GM12878 (cell line): ENCODE data around the gene IL13RA2. TPM values are rescaled to one million over a fixed set of nuclear protein-coding genes. Genes with fewer than 3 reads are reported as not detected.

Experiments used
- ATAC-seq: fragments of 200-7000 bp; cut with Tn5 transposase; 3 replicates; pipeline ENCODE4 v1.9.1; 2020; ENCODE audit warnings: mild to moderate bottlenecking, moderate library complexity
- BruUV-seq: library from RNA; stranded (reverse); fragments of 400-500 nt; replicated peaks from 2 replicates; lab custom pipeline; 2021; lab: Mats Ljungman, UMichigan
- CTCF ChIA-PET: fragments of 300-600 bp; sonication (Branson Sonifier 250); formaldehyde crosslinking; extraction: SDS; loops from one replicate; lab custom pipeline; 2021; ENCODE audit warnings: inconsistent platforms; lab: Yijun Ruan, JAX
- POLR2A ChIA-PET: fragments of 350-600 bp; formaldehyde crosslinking; extraction: SDS; loops from one replicate; lab custom pipeline; 2021; ENCODE audit warnings: inconsistent platforms; lab: Charles Lee
- RAD21 ChIA-PET: fragments of 300-600 bp; sonication (Branson Sonifier 250); formaldehyde crosslinking; loops from one replicate; lab custom pipeline; 2023; ENCODE audit warnings: antibody characterized with exemption; ENCODE audit not compliant: unreplicated experiment; lab: Charles Lee
- SMC1A ChIA-PET: fragments of 300-600 bp; sonication (Branson Sonifier 250); formaldehyde crosslinking; loops from one replicate; lab custom pipeline; 2023; ENCODE audit not compliant: unreplicated experiment, uncharacterized antibody; lab: Charles Lee
- DNase-seq: peaks from one replicate; pipeline ENCODE4 v3.0.0-alpha.2; 2011; ENCODE audit warnings: low read depth, low spot score
- FAIRE-seq: peaks from 3 replicates; lab custom pipeline; 2011; peaks lifted over from hg19 to GRCh38; lab: Jason Lieb, UNC
- H2AFZ ChIP-seq: 2 replicates; pipeline ENCODE4 v1.6.0; 2011; ENCODE audit warnings: low read depth, low read length, control low read depth; ENCODE audit not compliant: control insufficient read depth
- H3K27ac ChIP-seq: 2 replicates; pipeline ENCODE4 v1.5.1; 2011; ENCODE audit warnings: control low read depth; ENCODE audit not compliant: control insufficient read depth, insufficient read depth
- H3K27me3 ChIP-seq, 2 experiments: replicated peaks in 1 of 2; 2 replicates each; pipeline versions ENCODE4 v1.6.0 to v1.6.1; 2011; ENCODE audit warnings: low read length in 1 of 2; ENCODE audit not compliant: control insufficient read depth in 2 of 2, insufficient read depth in 2 of 2
- H3K36me3 ChIP-seq, 2 experiments: 2 replicates each; pipeline ENCODE4 v1.5.1; 2011; ENCODE audit warnings: low read length in 1 of 2; ENCODE audit not compliant: control insufficient read depth in 2 of 2, insufficient read depth in 2 of 2
- H3K4me1 ChIP-seq: 2 replicates; pipeline ENCODE4 v1.6.1; 2011; ENCODE audit warnings: mild to moderate bottlenecking, low read length, moderate library complexity, mixed read lengths; ENCODE audit not compliant: control insufficient read depth, insufficient read depth
- H3K4me2 ChIP-seq: 2 replicates; pipeline ENCODE4 v1.6.0; 2011; ENCODE audit warnings: control low read depth; ENCODE audit not compliant: control insufficient read depth, insufficient read depth
- H3K4me3 ChIP-seq: fragments of 200-600 bp; sonication (generic); 2 replicates; pipeline ENCODE4 v1.5.1; 2016
- H3K79me2 ChIP-seq: 2 replicates; pipeline ENCODE4 v1.6.0; 2011; ENCODE audit warnings: low read length; ENCODE audit not compliant: control insufficient read depth, insufficient read depth
- H3K9ac ChIP-seq: 2 replicates; pipeline ENCODE4 v1.8.0; 2011; ENCODE audit warnings: low read length, control low read depth, mixed read lengths; ENCODE audit not compliant: control insufficient read depth, insufficient read depth
- H3K9me3 ChIP-seq: replicated peaks from 3 replicates; pipeline ENCODE4 v1.5.1; 2011; ENCODE audit warnings: mild to moderate bottlenecking, low read length; ENCODE audit not compliant: control insufficient read depth, insufficient read depth
- H4K20me1 ChIP-seq: 2 replicates; pipeline ENCODE4 v1.6.0; 2011; ENCODE audit not compliant: control insufficient read depth, insufficient read depth
- ATF7 ChIP-seq: fragments of 450-650 bp; IDR thresholded peaks from 2 replicates; pipeline ENCODE4 v1.6.1; 2016; ENCODE audit warnings: low read depth, mild to moderate bottlenecking
- BCL11A ChIP-seq: IDR thresholded peaks from 2 replicates; pipeline ENCODE4 v1.6.1; 2011; ENCODE audit warnings: low read depth, low read length
- GATAD2B ChIP-seq: fragments of 450-650 bp; conservative IDR thresholded peaks from 2 replicates; pipeline ENCODE4 v1.6.1; 2017; ENCODE audit warnings: low read depth, mild to moderate bottlenecking, moderate library complexity
- KLF5 ChIP-seq: fragments of 450-650 bp; IDR thresholded peaks from 2 replicates; pipeline ENCODE4 v1.6.1; 2014; ENCODE audit warnings: mild to moderate bottlenecking; ENCODE audit not compliant: partially characterized antibody
- NFYA ChIP-seq: IDR thresholded peaks from 2 replicates; pipeline ENCODE4 v1.6.1; 2011; ENCODE audit warnings: low read depth, mild to moderate bottlenecking, low read length, improper control_type of control experiment, borderline replicate concordance
- NFYB ChIP-seq: IDR thresholded peaks from 2 replicates; pipeline ENCODE4 v1.6.1; 2011; ENCODE audit warnings: low read depth, mild to moderate bottlenecking, low read length, improper control_type of control experiment, moderate library complexity; ENCODE audit not compliant: insufficient read depth
- NR2F1 ChIP-seq: fragments of 450-650 bp; conservative IDR thresholded peaks from 2 replicates; pipeline ENCODE4 v1.6.1; 2017; ENCODE audit warnings: mild to moderate bottlenecking
- NRF1 ChIP-seq: conservative IDR thresholded peaks from 2 replicates; pipeline ENCODE4 v1.6.1; 2011; ENCODE audit warnings: mild to moderate bottlenecking, low read depth, low read length, improper control_type of control experiment
- PAX5 ChIP-seq: IDR thresholded peaks from 2 replicates; pipeline ENCODE4 v1.6.1; 2011; ENCODE audit warnings: low read depth, low read length, borderline replicate concordance
- POLR2AphosphoS5 ChIP-seq: IDR thresholded peaks from 2 replicates; pipeline ENCODE4 v1.6.1; 2011; ENCODE audit warnings: mild to moderate bottlenecking, low read length, inconsistent platforms
- SUPT20H ChIP-seq: IDR thresholded peaks from 2 replicates; pipeline ENCODE4 v1.6.1; 2011; ENCODE audit warnings: low read depth, mild to moderate bottlenecking, low read length, moderate library complexity, borderline replicate concordance; ENCODE audit not compliant: control insufficient read depth
- ZSCAN29 ChIP-seq: fragments of 450-650 bp; IDR thresholded peaks from 2 replicates; pipeline ENCODE4 v1.6.1; 2017; ENCODE audit warnings: mild to moderate bottlenecking, moderate library complexity
- in situ Hi-C: fragments of 300-500 bp; cut with MboI; formaldehyde crosslinking; loops from 9 replicates; pipeline ENCODE4 v1.14.3; 2018; ENCODE audit warnings: mixed read lengths
- intact Hi-C: fragments of 100-400 bp; cut with micrococcal nuclease; formaldehyde crosslinking; loops from one replicate; pipeline ENCODE4 v1.14.2; 2022; ENCODE audit not compliant: unreplicated experiment
- polyA plus RNA-seq, 11 experiments: library from polyadenylated mRNA; depleted of rRNA in 4 of 11; unstranded in 6 of 11; stranded (reverse) in 5 of 11; fragments of >200 nt; fragmentation: Nextera tagmentation in 4 of 11; fragmentation: Illumina TruSeq in 1 of 11; extraction: Ambion mirVana in 4 of 11; extraction: Trizol in 1 of 11; gene quantifications; 1 replicate in 1 of 11; 2 replicates in 10 of 11; pipeline versions ENCODE4 v1.2.1 to v1.2.3, GENCODE V29; 2011 to 2016; ENCODE audit warnings: inconsistent platforms in 2 of 11, missing spikeins in 2 of 11, low read depth in 1 of 11
- total RNA-seq, 4 experiments: library from RNA; depleted of rRNA in 3 of 4; stranded (reverse); fragments of >200 nt in 3 of 4; fragmentation: Illumina TruSeq in 1 of 4; extraction: Trizol in 1 of 4; gene quantifications; 2 replicates each; pipeline versions ENCODE4 v1.2.1 to v1.2.3, GENCODE V29; 2013 to 2021
- TF ChIP-seq, protein P1 (sequence below): IDR thresholded peaks from 2 replicates; pipeline ENCODE4 v1.6.1; 2012; ENCODE audit warnings: improper control_type of control experiment, low read depth, low read length; ENCODE audit not compliant: insufficient replicate concordance
- TF ChIP-seq, protein P2 (sequence below): IDR thresholded peaks from 2 replicates; pipeline ENCODE4 v1.6.1; 2011; ENCODE audit warnings: low read depth, mild to moderate bottlenecking, low read length, moderate library complexity, borderline replicate concordance; ENCODE audit errors: extremely low read depth
- TF ChIP-seq, protein P3 (sequence below): fragments of 450-650 bp; IDR thresholded peaks from 2 replicates; pipeline ENCODE4 v1.6.1; 2017; ENCODE audit warnings: mild to moderate bottlenecking, low read depth, inconsistent platforms; ENCODE audit not compliant: poor library complexity, severe bottlenecking
- TF ChIP-seq, protein P4 (sequence below): IDR thresholded peaks from 2 replicates; pipeline ENCODE4 v1.6.1; 2011; ENCODE audit warnings: borderline replicate concordance, low read depth, mild to moderate bottlenecking, moderate library complexity, low read length; ENCODE audit not compliant: insufficient read depth, poor library complexity, severe bottlenecking

The IL13RA2 gene
- total and polyA plus RNA-seq, 10 of the 15 experiments (the other 5 are each of a cell fraction or from before 2014, with no cell fraction given): 0.08 TPM; not detected in 9

DNA sequence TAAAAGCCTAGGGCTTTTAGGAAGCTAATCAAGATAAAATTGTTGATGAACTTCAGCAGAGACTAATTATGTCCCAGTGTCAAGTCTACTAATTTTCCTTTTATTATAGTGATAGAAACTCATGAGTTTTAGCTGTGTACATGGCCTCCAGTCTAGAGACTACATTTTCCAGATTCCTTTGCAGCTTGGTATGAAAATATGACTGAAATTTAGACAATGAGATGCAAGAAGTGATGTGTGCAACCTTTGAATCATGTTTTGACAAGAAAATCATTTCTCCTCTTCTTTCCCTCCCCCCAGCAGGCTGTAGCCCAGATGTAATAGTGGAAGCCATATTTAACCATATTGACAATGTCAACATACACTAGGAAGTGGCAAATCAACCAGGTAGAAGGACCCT lies 30.3 kb upstream of the IL13RA2 start:
- Histone ChIP-seq H4K20me1 (no peaks in the 10 kb centered on the region), H3K4me1 (no peaks in the 10 kb centered on the region), H3K4me3 (no peak overlapping the region), H3K27ac (no peak overlapping the region), H3K36me3 (no peaks in the 10 kb centered on the region), H3K79me2 (no peaks in the 10 kb centered on the region), H3K4me2 (no peak overlapping the region), H2AFZ (no peak overlapping the region), H3K27me3 (no peaks in the 10 kb centered on the region), H3K9me3 (no peaks in the 10 kb centered on the region), H3K9ac (no peak overlapping the region)
- ChIA-PET POLR2A (no interaction called here), RAD21 (no interaction called here), CTCF (no interaction called here), SMC1A (no interaction called here)
- in situ Hi-C loops (no loop called here), intact Hi-C loops (no loop called here)
- ATAC-seq (no peak), FAIRE-seq (no peak), DNase-seq (no peak)
- TF ChIP-seq NR2F1 (no peak), NFYB (no peak), SUPT20H (no peak), ATF7 (no peak), NFYA (no peak), NRF1 (no peak), GATAD2B (no peak), POLR2AphosphoS5 (no peak), BCL11A (no peak), ZSCAN29 (no peak), KLF5 (no peak), PAX5 (no peak)
- TF ChIP-seq, protein P1, sequence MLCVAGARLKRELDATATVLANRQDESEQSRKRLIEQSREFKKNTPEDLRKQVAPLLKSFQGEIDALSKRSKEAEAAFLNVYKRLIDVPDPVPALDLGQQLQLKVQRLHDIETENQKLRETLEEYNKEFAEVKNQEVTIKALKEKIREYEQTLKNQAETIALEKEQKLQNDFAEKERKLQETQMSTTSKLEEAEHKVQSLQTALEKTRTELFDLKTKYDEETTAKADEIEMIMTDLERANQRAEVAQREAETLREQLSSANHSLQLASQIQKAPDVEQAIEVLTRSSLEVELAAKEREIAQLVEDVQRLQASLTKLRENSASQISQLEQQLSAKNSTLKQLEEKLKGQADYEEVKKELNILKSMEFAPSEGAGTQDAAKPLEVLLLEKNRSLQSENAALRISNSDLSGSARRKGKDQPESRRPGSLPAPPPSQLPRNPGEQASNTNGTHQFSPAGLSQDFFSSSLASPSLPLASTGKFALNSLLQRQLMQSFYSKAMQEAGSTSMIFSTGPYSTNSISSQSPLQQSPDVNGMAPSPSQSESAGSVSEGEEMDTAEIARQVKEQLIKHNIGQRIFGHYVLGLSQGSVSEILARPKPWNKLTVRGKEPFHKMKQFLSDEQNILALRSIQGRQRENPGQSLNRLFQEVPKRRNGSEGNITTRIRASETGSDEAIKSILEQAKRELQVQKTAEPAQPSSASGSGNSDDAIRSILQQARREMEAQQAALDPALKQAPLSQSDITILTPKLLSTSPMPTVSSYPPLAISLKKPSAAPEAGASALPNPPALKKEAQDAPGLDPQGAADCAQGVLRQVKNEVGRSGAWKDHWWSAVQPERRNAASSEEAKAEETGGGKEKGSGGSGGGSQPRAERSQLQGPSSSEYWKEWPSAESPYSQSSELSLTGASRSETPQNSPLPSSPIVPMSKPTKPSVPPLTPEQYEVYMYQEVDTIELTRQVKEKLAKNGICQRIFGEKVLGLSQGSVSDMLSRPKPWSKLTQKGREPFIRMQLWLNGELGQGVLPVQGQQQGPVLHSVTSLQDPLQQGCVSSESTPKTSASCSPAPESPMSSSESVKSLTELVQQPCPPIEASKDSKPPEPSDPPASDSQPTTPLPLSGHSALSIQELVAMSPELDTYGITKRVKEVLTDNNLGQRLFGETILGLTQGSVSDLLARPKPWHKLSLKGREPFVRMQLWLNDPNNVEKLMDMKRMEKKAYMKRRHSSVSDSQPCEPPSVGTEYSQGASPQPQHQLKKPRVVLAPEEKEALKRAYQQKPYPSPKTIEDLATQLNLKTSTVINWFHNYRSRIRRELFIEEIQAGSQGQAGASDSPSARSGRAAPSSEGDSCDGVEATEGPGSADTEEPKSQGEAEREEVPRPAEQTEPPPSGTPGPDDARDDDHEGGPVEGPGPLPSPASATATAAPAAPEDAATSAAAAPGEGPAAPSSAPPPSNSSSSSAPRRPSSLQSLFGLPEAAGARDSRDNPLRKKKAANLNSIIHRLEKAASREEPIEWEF: no peak
- TF ChIP-seq, protein P2, sequence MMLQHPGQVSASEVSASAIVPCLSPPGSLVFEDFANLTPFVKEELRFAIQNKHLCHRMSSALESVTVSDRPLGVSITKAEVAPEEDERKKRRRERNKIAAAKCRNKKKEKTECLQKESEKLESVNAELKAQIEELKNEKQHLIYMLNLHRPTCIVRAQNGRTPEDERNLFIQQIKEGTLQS: no peak
- TF ChIP-seq, protein P3, sequence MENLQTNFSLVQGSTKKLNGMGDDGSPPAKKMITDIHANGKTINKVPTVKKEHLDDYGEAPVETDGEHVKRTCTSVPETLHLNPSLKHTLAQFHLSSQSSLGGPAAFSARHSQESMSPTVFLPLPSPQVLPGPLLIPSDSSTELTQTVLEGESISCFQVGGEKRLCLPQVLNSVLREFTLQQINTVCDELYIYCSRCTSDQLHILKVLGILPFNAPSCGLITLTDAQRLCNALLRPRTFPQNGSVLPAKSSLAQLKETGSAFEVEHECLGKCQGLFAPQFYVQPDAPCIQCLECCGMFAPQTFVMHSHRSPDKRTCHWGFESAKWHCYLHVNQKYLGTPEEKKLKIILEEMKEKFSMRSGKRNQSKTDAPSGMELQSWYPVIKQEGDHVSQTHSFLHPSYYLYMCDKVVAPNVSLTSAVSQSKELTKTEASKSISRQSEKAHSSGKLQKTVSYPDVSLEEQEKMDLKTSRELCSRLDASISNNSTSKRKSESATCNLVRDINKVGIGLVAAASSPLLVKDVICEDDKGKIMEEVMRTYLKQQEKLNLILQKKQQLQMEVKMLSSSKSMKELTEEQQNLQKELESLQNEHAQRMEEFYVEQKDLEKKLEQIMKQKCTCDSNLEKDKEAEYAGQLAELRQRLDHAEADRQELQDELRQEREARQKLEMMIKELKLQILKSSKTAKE: no peak
- TF ChIP-seq, protein P4, sequence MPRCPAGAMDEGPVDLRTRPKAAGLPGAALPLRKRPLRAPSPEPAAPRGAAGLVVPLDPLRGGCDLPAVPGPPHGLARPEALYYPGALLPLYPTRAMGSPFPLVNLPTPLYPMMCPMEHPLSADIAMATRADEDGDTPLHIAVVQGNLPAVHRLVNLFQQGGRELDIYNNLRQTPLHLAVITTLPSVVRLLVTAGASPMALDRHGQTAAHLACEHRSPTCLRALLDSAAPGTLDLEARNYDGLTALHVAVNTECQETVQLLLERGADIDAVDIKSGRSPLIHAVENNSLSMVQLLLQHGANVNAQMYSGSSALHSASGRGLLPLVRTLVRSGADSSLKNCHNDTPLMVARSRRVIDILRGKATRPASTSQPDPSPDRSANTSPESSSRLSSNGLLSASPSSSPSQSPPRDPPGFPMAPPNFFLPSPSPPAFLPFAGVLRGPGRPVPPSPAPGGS: no peak
- no TSS peak for BruUV-seq
